ENCODE results near the gene ARRB1.
"Not testable (repeated sequence)": the region's sequence is repeated elsewhere in the genome, so short reads cannot be mapped to it uniquely, and the experiment has no call there.

Gene ARRB1

DNA sequence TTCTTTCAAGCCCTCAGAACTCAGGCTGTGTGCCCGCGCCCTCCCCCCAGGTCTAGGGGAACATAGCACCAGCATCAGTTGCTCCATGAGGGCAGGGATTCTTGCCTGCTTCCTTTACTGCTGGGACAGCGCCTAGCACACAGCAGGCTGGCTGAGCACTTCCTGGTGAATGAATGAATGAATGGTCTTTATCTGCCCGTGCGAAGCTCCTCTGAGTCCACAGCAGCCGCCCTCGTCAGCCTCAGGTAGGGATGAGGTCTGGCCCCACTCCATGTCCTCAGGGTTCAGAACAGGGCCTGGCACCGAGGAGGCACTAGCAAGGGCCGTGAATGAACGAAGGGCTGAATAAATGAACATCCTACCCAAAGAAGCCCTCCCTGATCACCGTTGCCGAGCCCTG lies 27.3 kb downstream of the ARRB1 start:
- no peak for DNase-seq (ENCODE audit: low spot score)

DNA sequence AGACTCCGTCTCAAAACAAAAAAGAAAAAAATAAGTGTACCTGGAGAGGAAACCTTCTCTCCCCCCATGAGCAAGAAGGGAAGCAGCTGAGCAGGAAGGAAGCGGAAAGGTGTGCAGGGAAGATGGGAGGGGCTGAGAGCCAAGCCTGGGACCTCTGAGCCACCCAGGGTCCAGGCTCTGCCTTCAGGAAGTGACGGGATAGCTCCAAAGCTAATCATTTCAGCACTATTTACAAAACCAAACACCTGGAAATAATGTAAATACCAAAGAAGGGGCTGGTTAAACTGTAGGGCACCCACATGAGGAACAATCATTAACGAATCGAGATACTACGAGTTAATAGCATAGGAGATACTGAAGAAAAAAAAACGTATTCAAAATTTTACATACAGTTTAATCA lies 27.9 kb downstream of the ARRB1 start:
- no peak for DNase-seq (ENCODE audit: low spot score)

DNA sequence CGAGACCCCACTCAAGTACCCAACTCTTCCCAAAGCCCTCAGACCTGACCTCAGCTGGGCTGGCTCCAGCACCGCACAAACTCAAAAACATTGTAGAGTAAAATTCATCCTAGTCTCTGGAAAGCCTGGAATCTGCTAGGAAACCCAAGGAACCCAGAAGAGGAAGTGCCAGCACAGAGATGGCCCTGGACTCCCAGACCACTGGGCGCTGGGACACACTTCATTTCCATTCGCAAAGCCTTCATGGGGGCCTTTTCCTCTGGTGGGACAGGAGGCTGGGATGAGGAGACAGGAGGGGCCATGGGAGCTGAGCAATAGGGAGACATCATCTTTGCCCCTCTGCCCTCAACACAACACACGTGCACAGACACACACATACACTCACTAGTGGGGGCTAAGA lies 30.8 kb downstream of the ARRB1 start:
- DNase-seq (ENCODE audit: low spot score) = no peak

DNA sequence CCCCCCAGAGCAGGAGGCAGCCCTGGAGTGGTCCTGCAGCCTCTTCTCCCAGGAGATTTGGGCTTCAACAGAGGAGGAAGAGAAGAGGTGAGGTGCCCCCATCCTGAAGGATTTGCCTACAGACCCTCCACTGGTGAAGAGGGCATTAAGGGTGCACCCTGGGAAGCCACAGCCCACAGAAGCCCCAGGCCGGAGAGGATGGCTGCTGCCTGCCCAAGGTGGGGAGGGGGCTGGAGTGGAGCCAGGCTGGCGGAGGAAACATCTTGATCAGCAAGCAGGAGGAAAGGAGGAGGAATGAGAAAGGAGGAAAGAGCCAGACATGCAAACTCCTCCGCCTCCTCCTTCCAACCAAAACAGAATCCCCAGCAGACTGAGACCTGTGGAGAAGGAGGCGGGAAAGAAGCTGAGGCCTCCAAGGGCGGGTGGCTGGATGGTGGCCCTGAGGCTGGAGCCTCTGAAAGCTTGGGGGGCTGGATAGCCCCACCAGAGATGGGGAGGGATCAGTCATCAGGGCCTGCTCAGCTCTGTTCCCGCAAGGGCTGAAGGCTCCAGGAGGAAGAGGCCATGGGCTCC lies 31.3 kb downstream of the ARRB1 start:
- DNase-seq (ENCODE audit: low spot score) = no peak

DNA sequence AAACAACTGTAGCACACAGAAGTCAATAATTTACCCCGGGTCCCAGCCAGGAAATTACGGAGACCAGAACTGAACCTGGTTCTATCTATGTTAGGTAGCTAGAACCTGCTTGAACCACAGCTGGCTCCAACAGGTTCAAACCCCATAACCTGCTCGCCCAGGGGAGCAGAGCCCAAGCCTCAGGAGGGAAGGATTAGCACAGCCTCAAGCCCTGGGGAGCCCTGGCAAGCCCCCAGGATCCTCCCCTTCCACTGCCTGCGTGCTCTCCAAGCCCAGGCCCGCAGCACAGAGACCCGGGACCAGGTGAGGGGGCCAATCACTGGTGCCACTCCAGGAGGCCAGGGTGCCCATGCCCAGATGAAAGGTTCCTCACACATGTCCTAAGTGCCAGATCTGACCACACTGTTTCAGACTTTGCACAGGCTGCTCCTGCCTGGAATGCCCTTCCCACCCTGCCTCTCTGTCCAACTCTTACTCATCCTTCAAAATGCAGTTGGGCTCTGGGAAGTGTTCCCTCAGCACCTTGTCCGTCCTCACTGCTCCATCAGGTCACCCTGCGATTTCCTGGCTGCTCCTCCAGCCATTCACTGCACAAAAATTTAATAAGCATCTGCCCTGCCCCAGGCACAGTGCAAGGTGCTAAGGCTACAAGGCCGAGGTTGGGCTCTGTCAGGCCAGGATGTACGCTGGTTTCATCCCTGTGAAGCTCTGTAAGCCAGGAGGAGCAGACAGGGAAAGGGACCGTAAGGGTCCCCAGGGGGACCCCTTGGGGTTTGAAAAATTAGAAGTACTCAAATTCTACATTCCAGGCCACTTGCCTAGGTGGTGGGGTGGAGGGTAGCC lies 32.2 kb downstream of the ARRB1 start:
- no peak for DNase-seq (ENCODE audit: low spot score)

DNA sequence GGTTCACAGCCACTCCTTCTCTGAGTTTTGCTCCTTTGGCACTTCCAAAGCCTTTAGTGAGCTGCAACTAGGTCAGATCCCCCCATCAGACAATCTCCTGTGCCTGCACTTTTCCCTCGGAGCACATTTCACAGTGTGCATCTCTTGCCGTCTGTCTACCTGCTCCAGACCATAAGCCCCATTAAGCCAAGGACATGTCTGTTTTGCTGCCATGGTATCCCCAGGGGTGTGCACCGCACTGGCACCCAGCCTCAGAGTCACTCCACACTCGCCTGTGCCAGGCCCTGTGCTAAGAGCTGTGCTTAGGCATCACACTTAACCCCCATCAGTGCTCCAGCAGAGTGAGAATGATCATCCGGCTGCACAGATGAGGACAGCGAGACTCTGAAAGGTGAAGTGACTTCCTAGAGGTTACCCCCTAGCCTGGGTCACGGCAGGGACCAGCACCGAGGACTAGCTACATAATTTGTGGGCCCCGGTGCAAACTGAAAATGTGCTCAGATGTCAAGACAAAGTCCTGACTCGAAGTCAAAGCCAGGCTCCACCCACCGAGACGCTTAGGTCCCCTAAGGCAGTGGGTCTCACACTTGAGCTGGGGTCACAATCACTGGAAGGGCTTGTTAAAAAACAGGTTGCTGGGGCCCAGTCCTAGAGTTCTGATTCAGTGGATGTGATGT lies 33.9 kb downstream of the ARRB1 start:
- DNase-seq (ENCODE audit: low spot score) = no peak

DNA sequence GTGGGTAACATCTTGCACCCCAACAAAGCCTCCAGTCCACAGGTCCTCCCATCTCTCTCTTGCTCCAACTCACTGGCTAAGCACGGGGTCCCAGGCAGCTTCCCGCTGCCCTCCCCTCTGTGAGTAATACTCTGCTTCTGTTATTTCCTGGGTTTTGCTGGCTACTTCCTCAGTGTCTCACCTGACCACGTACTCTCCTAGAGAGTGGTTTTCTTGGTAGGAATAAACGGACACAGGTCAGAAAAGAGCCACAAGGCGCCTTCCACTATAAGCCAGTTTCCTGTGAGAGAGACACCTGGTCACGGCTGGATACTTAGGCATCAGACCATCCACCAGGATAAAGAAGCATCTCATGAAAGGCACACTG lies 36.0 kb downstream of the ARRB1 start:
- no peak for DNase-seq (ENCODE audit: low spot score)

DNA sequence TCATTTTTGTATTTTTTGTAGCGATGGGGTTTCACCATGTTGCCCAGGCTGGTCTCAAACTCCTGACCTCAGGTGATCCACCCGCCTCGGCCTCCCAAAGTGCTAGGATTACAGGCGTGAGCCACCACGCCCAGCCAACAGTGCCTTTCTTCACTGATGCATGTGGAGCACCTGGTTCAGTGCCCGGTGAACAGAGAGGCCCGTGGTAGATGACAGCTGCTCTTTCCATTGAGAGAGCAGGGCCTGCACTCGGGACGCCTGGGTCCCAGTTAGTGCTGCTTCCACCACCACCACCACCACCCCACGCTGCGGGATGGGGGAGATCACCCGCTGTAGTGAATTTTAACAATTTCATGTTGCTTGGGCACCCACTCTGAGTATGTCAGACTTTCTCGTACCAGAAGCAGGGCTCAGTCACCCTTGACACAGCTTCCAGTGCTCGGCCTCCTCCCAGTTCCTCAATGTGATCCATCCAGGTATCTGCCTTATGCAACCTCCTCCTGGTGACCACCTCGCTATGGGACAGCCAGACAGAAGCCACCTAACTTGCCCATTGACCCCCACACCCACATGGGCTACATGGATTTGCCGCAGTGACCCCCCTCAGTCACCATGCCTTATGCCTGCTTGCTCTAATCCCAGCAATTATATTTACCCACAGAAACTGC lies 36.6 kb downstream of the ARRB1 start:
- DNase-seq (ENCODE audit: low spot score) = no peak

DNA sequence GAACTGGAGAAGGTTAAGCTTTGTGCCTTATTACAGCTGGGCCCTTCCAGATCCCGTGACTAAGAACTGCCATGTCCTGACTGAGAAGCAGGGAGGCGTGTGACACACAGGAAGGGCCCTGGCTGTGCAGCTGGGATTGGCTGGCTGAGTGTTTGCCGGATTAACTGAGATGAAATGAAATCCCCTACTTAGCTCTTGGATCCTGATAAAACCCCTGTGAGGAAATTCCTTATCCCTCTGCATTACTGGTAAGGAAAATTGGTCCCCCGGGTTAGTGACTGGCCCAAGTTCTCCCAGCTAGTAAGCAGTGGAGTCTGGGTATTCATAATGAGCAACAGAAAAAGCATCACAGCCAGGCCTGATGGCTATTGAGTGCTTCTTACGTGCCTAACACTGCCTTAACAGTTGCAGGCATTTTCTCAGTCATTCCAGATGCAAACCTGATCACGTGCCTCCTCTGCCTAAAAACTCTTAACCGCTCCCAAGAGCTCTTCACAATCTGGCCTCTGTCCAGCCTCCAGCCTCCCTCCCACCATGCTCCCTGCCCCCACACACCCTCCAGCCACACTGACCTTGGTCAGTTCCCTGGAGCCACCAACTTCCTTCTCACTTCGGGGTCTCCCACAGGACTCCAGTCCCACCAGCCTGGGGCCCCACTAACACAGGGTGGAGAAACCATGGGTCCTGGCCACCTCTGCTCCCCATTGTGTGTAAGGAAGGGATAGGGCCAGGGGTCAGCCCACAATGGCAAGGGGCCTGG lies 37.8 kb downstream of the ARRB1 start:
- DNase-seq (ENCODE audit: low spot score) = no peak

DNA sequence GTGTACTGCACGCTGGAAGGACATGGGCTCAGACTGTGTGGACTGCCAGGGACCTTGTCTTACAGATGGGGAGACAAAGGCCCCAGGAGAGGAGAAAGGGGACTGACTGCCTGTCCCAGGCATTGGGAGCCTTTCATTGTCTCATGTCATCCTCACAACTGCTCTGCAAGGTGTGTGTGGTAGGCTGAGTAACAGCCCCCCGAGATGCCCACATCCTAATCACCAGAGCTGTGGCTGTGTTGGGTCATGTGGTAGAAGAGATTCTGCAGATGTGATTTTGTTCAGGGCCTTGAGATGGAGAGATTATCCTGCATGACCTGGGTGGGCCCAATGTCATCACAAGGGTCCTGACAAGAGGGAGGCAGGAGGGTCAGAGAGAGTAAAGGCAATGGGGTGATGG lies 39.1 kb downstream of the ARRB1 start:
- DNase-seq (ENCODE audit: low spot score) = no peak

DNA sequence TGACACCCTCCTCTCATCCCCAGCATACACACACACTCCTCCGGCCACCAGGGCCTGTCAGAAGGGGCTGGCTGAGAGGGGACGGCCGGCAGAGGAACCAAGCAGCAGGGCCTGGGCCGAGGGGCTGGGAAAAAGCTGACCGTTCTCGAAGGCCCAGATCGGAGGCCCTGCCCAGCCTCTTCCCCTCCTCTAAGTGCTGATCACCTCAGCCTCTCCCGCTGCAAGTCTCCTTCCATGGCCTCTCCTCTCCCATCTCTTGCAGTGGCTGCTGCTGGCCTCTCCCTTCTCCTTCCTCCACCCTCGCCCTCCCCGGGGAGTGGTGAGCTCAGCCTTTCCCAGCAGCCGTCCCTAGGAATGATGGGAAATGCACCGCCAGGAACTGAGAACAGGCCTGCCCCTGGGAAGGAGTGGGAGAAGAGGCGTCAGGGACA lies 39.6 kb downstream of the ARRB1 start:
- DNase-seq (ENCODE audit: low spot score) = peak; percentile 82

DNA sequence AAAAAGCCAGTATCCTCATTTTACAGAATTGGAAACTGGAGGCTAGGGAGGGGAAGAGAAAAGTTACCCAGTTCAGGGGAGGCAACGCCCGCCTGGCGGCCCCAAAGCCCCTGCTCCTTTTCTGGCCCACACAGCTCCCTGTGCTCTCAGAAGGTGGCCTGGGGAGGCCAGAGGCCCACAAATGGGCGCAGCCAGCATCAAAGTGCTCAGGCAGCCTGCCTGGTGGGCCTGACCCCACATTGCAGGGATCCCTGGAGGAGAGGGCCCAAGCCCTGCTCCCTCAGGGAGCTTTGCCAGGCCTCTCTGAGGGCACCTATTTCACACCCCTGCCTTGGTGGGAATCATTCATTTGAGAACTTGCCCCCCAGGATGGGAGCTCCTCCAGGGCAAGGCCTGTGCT lies 42.5 kb downstream of the ARRB1 start:
- DNase-seq (ENCODE audit: low spot score) = no peak

DNA sequence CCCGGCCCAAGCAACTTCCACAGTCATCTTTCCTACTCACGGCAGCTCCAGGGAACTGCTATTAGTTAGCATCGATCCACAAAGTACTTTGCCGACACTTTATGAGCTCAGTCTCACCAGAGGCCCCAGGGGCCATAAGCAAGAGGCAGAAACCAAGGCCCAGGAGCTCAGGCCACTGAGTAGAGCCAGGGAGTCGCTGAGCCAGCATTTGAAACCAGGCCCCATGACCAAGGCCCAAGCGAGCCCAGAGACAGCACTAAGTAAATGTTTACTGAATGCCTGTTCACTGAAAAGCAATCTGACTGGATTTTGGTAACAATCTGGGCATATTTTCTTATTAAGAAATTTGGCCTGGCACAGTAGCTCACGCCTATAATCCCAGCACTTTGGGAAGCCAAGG lies 43.3 kb downstream of the ARRB1 start:
- no peak for DNase-seq (ENCODE audit: low spot score)

DNA sequence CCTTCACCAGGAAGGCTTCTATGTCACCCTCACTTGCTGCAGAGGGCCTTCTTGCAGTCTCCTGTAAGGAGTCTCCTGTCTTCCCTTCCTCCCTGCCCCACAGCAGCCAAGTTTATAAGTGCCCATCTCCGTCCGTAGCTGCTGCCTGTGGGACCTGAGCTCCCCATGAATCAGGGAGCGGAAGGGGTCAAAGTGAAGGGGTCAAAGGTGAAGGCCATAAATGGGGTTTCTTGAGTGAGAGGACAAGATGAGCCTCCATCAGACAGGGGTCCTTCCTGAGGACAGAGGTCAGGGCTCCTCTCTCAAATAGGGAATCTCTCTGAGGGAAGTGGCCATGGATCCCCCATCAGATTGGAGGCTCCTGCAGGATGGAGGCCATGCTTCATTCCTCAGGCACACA lies 44.4 kb downstream of the ARRB1 start:
- DNase-seq (ENCODE audit: low spot score) = no peak

DNA sequence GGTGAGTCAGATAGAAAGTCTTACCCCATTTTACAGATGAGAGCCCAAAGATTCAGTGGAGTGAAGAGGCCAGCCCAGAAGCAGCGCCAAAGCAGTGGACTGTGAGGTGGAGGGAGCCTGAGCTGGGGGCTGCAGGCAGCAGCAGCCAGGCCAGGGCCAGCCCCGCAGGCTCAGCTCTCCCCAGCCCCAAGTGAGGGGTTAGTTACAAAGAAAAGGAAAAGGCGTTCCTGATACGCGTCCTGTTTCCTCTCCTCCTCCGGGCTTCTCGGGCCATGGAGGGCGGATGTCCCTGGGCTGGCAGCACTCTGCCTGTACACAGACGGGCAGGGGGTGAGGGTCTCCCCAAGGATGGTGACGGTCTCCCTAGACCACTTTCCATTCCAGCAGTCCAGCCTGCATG lies 44.9 kb downstream of the ARRB1 start:
- no peak for DNase-seq (ENCODE audit: low spot score)

DNA sequence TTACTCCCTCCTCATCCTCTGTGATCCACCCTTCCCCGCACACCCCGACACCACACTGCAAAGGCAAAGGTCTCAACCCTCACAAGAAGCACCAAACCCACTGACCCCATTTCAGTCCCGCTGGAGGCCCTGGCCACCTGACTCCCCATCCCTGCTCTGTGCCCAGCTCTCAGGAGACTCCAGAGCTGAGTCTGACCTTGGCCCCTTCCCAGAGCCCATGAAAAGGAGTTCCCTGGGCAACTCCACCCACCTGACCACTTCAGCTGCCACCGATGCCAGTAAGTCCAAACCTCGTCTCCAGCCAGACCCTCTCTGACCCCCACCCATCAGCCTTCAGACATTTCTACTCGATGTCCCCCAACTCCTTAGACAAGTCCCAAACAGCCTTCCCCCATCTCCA lies 45.5 kb downstream of the ARRB1 start:
- DNase-seq (ENCODE audit: low spot score) = no peak

DNA sequence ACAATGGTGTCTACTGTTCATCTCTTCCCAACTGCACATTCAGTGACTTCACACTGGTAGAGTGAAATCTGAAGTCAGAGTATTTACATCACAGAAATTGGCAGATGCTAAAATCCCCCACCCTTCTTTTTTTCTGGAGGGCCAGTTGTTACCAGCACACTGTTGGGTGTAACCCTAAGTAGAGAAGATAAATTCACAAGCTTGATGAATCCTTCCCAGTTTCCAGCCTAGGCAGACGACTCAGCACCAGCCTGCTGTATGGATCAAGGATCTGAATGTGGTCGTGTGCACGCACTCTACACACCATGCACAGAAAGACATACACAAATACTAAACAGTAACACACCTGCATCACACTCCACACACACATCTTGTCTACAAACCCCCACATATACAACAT lies 46.0 kb downstream of the ARRB1 start:
- no peak for DNase-seq (ENCODE audit: low spot score)

DNA sequence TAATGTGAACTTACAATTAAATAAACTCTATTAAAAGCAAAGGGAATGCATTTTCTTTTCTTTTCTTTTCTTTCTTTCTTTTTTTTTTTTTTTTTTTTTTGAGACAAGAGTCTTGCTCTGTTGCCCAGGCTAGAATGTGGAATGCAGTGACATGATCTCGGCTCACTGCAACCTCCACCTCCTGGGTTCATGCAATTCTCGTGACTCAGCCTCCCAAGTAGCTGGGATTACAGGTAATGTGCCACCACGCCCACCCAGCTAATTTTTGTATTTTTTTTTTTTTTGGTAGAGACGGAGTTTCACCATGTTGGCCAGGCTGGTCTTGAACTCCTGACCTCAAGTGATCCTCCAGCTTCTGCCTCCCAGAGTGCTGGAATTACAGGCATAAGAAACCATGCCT lies 46.5 kb downstream of the ARRB1 start:
- DNase-seq (ENCODE audit: low spot score) = not testable (repeated sequence)

DNA sequence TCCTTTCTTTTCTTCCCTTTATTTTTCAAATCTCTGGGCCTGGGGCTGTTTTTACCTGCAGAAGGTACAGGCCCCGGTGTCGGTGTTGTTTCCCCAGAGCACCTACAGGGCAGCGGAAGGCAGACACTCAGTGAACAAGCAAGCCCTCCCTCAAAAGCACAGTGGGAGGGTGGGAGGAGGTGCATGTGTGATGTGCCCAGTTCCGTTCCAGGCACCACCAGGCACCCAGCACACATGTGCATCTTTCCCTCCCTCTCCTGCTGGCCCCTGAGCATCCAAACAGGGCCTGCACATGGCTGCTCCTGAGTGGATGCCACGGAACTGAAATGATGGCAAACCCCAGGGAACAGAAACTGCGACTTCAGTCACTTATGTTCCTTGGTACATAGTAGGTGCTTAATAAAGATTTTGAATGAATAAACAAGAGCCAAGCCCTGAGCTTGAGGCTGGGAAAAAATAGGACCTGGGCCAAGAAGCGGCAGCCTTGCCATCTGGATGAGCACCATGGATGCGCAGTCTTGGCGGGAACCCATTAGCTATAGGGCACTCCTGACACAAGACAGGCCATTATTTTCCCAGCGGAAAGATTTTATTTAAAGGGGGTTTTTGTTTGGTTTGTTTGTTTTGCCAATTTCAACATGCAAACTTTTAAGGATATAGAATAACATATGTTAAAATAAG lies 47.8 kb downstream of the ARRB1 start:
- DNase-seq (ENCODE audit: low spot score) = no peak

DNA sequence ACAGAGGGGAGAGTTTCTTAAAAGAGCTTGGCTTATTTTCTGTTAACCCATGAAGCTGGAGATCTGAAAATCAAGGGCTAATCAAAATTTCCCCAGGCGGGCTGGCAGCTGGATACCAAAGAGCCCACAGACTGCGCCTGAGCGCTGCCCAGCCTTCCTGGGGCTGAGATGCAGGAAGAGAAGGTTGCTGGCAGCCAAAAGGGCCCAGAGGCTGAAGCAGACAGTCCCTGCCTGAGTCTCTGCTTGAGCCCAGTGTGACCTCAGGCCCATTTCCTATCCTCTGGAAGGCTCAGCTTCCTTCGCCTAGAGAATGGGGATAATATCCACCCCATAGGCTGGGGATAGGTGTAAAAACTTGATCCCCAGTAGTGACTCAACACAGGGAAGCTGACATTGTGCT lies 49.1 kb downstream of the ARRB1 start:
- DNase-seq (ENCODE audit: low spot score) = no peak

DNA sequence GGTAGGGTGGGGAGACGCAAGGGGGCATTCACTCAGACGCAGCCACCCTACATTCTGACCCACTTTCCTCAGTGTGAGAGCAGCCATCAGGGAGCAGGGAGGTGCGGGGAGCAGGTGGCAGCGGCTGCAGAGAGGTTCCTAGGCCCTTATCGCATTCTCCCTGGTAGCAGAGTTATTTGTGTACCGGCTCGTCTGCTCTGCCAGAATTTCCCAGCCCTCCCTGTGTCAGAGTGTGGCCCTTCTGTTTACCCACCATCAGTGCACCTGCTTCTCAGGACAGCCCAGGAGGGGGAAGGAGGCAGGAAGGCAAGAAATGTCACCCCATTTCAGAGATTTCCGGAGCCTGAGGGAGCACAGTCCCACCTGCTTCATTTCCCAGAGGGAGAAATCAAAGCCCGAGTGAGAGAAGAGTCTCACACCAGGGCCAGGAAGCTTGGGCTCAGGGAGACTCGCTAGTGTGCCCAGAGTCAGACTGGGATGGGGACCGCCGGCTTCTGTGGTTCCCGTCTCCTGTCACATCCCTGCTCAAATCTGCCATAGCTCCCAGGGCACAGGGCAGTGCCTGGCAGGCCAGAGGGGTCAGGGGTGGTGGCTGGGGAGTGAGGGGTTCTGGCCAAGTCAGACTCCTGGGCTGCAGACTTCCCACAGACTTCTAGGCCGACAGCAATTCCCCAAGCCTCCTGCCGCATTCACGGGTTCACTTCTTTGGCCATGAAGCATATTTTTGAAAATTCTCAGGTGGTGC lies 49.7 kb downstream of the ARRB1 start:
- no peak for DNase-seq (ENCODE audit: low spot score)

Data from left forelimb (tissue), 1 donor.